Measurements from ENCODE around the gene CHST15. TPM values are rescaled to one million over a fixed set of nuclear protein-coding genes. Genes with fewer than 3 reads are reported as not detected.
A peak's percentile ranks its signal among the peaks of the same experiment; 100 is the strongest.

The CHST15 gene
- polyA plus RNA-seq, 1 donor from 2014 or later = 0.79 TPM

DNA sequence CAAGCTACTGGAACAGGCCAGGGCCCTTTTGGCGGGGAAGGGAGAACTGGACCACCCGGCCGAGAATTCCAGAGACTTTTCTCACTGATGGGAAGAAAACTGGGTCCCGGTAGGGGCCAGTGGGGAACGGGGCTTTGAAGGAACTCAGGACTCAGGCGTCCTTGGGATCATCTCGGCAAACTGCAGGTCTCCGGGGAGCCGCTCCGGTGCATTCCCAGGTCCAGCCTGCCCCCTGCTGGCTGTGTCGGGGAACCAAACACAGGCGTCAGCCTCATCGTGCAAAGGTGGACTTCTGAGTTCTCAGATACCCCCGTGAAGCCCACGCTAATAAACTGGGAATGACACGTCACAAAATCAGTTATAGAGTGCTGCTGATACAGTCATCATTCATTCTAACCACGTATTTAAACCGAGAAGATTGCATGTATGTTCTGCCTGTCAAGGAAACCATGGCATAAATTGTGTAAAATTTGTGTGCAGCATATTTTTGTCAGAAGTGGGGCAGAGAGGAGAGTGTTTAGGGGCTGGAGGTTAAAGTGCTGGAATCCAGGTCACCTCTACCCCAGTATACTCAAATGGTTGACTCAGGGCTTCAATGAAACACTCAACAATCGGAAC is 125.7 kb downstream of the CHST15 start:
- TF ChIP-seq SMC3 (conservative IDR thresholded peaks at IDR 0.05; ENCODE audit: poor library complexity) (peak; percentile 100), EZH2 (IDR thresholded peaks at IDR 0.05; ENCODE audit: borderline replicate concordance, insufficient read depth, low read length, poor library complexity, severe bottlenecking) (no peak), EP300 (conservative IDR thresholded peaks at IDR 0.05; ENCODE audit: poor library complexity, severe bottlenecking) (no peak), POLR2AphosphoS5 (IDR thresholded peaks at IDR 0.05) (no peak), RAD21 (conservative IDR thresholded peaks at IDR 0.05) (peak; percentile 99), TAF1 (IDR thresholded peaks at IDR 0.05; ENCODE audit: low read depth) (no peak), MXI1 (conservative IDR thresholded peaks at IDR 0.05; ENCODE audit: poor library complexity, severe bottlenecking) (no peak)
- TF ChIP-seq, protein P1, sequence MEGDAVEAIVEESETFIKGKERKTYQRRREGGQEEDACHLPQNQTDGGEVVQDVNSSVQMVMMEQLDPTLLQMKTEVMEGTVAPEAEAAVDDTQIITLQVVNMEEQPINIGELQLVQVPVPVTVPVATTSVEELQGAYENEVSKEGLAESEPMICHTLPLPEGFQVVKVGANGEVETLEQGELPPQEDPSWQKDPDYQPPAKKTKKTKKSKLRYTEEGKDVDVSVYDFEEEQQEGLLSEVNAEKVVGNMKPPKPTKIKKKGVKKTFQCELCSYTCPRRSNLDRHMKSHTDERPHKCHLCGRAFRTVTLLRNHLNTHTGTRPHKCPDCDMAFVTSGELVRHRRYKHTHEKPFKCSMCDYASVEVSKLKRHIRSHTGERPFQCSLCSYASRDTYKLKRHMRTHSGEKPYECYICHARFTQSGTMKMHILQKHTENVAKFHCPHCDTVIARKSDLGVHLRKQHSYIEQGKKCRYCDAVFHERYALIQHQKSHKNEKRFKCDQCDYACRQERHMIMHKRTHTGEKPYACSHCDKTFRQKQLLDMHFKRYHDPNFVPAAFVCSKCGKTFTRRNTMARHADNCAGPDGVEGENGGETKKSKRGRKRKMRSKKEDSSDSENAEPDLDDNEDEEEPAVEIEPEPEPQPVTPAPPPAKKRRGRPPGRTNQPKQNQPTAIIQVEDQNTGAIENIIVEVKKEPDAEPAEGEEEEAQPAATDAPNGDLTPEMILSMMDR (IDR thresholded peaks at IDR 0.05; ENCODE audit: poor library complexity, severe bottlenecking) = peak; percentile 95
- TF ChIP-seq, protein P2, sequence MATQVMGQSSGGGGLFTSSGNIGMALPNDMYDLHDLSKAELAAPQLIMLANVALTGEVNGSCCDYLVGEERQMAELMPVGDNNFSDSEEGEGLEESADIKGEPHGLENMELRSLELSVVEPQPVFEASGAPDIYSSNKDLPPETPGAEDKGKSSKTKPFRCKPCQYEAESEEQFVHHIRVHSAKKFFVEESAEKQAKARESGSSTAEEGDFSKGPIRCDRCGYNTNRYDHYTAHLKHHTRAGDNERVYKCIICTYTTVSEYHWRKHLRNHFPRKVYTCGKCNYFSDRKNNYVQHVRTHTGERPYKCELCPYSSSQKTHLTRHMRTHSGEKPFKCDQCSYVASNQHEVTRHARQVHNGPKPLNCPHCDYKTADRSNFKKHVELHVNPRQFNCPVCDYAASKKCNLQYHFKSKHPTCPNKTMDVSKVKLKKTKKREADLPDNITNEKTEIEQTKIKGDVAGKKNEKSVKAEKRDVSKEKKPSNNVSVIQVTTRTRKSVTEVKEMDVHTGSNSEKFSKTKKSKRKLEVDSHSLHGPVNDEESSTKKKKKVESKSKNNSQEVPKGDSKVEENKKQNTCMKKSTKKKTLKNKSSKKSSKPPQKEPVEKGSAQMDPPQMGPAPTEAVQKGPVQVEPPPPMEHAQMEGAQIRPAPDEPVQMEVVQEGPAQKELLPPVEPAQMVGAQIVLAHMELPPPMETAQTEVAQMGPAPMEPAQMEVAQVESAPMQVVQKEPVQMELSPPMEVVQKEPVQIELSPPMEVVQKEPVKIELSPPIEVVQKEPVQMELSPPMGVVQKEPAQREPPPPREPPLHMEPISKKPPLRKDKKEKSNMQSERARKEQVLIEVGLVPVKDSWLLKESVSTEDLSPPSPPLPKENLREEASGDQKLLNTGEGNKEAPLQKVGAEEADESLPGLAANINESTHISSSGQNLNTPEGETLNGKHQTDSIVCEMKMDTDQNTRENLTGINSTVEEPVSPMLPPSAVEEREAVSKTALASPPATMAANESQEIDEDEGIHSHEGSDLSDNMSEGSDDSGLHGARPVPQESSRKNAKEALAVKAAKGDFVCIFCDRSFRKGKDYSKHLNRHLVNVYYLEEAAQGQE (IDR thresholded peaks at IDR 0.05; ENCODE audit: borderline replicate concordance) = no peak
- H3F3A ChIP-seq (ENCODE audit: insufficient read depth, low read length, poor library complexity, severe bottlenecking) = no peaks in the 10 kb centered on the region
- H3K36me3 ChIP-seq (ENCODE audit: insufficient read depth, low read length) = no peaks in the 10 kb centered on the region
- H3K4me3 ChIP-seq (ENCODE audit: low read length) = no peak overlapping the region
- no peak overlapping the region for H3K9ac ChIP-seq (ENCODE audit: low read length)
- H3K4me2 ChIP-seq (ENCODE audit: low read length) = no peak overlapping the region
- H3K27ac ChIP-seq (ENCODE audit: low read length) = no peak overlapping the region
- peaks cover 28% of the 10 kb centered on the region for H3K27me3 ChIP-seq (ENCODE audit: insufficient read depth, low read depth, low read length)
- no peak overlapping the region for H2AFZ ChIP-seq (ENCODE audit: low read depth, low read length)
- no peaks in the 10 kb centered on the region for H3K9me2 ChIP-seq (ENCODE audit: insufficient read depth, low read length)
- no peaks in the 10 kb centered on the region for H3K9me3 ChIP-seq (ENCODE audit: low read length)
- no peaks in the 10 kb centered on the region for H4K20me1 ChIP-seq (ENCODE audit: insufficient read depth)
- H3K79me2 ChIP-seq (replicated peaks; ENCODE audit: insufficient read depth, low read length) = no peaks in the 10 kb centered on the region

DNA sequence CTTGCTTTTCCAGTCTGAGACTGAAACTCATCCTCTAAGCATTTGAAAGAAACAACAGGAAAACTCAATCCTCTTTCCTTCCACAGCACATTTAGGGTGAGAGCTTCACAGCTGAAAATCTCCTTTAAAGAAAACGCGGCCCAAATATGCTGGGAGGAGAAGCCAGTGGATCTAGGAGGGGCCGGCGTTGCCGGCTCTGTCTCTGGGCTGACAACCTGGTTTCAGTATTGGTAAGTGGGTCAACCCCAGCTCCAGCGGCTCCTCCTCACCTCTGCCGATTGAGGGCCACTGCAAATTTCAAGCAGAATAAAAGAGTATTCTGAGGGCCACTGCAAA is 126.5 kb downstream of the CHST15 start:
- no peaks in the 10 kb centered on the region for H3K79me2 ChIP-seq (replicated peaks; ENCODE audit: insufficient read depth, low read length)
- H4K20me1 ChIP-seq (ENCODE audit: insufficient read depth) = no peaks in the 10 kb centered on the region
- H3K27me3 ChIP-seq (ENCODE audit: insufficient read depth, low read depth, low read length) = peaks cover 22% of the 10 kb centered on the region
- H2AFZ ChIP-seq (ENCODE audit: low read depth, low read length) = no peak overlapping the region
- no peak overlapping the region for H3K9ac ChIP-seq (ENCODE audit: low read length)
- no peak overlapping the region for H3K27ac ChIP-seq (ENCODE audit: low read length)
- no peaks in the 10 kb centered on the region for H3K36me3 ChIP-seq (ENCODE audit: insufficient read depth, low read length)
- no peak overlapping the region for H3K4me3 ChIP-seq (ENCODE audit: low read length)
- no peaks in the 10 kb centered on the region for H3K9me3 ChIP-seq (ENCODE audit: low read length)
- no peaks in the 10 kb centered on the region for H3F3A ChIP-seq (ENCODE audit: insufficient read depth, low read length, poor library complexity, severe bottlenecking)
- H3K4me2 ChIP-seq (ENCODE audit: low read length) = no peak overlapping the region
- no peaks in the 10 kb centered on the region for H3K9me2 ChIP-seq (ENCODE audit: insufficient read depth, low read length)
- TF ChIP-seq MXI1 (conservative IDR thresholded peaks at IDR 0.05; ENCODE audit: poor library complexity, severe bottlenecking) (no peak), SMC3 (conservative IDR thresholded peaks at IDR 0.05; ENCODE audit: poor library complexity) (no peak), TAF1 (IDR thresholded peaks at IDR 0.05; ENCODE audit: low read depth) (no peak), EZH2 (IDR thresholded peaks at IDR 0.05; ENCODE audit: borderline replicate concordance, insufficient read depth, low read length, poor library complexity, severe bottlenecking) (no peak), RAD21 (conservative IDR thresholded peaks at IDR 0.05) (no peak), POLR2AphosphoS5 (IDR thresholded peaks at IDR 0.05) (no peak), EP300 (conservative IDR thresholded peaks at IDR 0.05; ENCODE audit: poor library complexity, severe bottlenecking) (no peak)
- TF ChIP-seq, protein P1 (IDR thresholded peaks at IDR 0.05; ENCODE audit: poor library complexity, severe bottlenecking) = no peak
- TF ChIP-seq, protein P2 (IDR thresholded peaks at IDR 0.05; ENCODE audit: borderline replicate concordance) = no peak
